Endothelial cell of umbilical vein (primary cell): ENCODE measurements around the gene NEU3.

Experiments
- FOS ChIP-seq: IDR thresholded peaks from 2 replicates; pipeline ENCODE4 v1.6.1; 2011; ENCODE audit warnings: mild to moderate bottlenecking, low read length, moderate library complexity, borderline replicate concordance; ENCODE audit not compliant: insufficient read depth
- POLR2A ChIP-seq: IDR thresholded peaks from 2 replicates; pipeline ENCODE4 v1.6.1; 2012; ENCODE audit warnings: low read depth, mild to moderate bottlenecking, control low read depth, low read length

DNA sequence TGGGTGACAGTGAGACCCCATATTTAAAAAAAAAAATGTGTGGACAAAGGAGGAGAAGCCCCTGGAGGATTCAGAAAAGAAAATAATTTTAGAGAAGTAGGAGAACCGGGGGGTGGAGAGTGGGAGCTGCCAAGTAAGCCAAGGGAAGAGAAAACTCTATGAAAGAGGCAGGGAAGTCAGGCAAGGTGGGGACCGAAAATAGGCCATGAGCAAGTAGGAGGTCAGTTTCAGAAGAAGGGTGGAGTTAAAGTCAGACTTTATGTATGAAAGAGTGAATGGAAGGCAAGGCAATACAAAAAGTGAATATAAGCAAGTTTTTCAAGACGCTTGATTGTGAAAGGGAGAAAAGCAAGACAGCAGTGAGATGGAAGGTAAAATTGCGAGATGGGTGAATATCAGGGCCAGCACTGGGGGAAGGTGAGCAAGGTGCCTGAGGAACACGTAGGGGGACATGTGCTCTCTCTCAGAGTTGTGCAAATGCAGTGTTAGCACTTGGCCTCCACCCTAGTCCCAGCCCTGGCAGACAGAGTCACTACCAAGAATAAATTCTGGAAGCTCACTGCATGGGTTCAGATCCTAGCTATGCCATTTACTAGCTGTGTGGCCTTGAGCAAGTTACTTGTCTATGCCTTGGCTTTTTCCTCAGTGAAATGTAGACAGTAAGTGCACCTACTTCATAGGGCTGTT, 46.5 kb upstream of the NEU3 start:
- TF ChIP-seq FOS (no peak), POLR2A (no peak)
